Hepatocyte (in vitro differentiated cells): ENCODE measurements around the gene GEMIN2. TPM values are rescaled to one million over a fixed set of nuclear protein-coding genes. Genes with fewer than 3 reads are reported as not detected.
"Not testable (repeated sequence)": the region's sequence is repeated elsewhere in the genome, so short reads cannot be mapped to it uniquely, and the experiment has no call there.

Experiments
- DNase-seq: peaks from one replicate; pipeline ENCODE4 v3.0.0-alpha.2; 2016; ENCODE audit warnings: low spot score
- H2AFZ ChIP-seq: fragments of 200-600 bp; sonication (generic); 2 replicates; pipeline ENCODE4 v1.6.0; 2016; ENCODE audit warnings: antibody characterized with exemption, mild to moderate bottlenecking
- H3K27ac ChIP-seq: fragments of 200-600 bp; sonication (generic); 2 replicates; pipeline ENCODE4 v1.5.1; 2016; ENCODE audit warnings: mild to moderate bottlenecking
- H3K27me3 ChIP-seq: fragments of 200-600 bp; sonication (generic); 2 replicates; pipeline ENCODE4 v1.6.1; 2016
- H3K36me3 ChIP-seq: fragments of 200-600 bp; sonication (generic); replicated peaks from 2 replicates; pipeline ENCODE4 v1.5.1; 2016; ENCODE audit warnings: low read depth; ENCODE audit not compliant: insufficient read depth
- H3K4me1 ChIP-seq: fragments of 200-600 bp; sonication (generic); 2 replicates; pipeline ENCODE4 v1.5.1; 2016; ENCODE audit warnings: mild to moderate bottlenecking, moderate library complexity; ENCODE audit not compliant: insufficient read depth
- H3K4me2 ChIP-seq: fragments of 200-600 bp; sonication (generic); 2 replicates; pipeline ENCODE4 v1.6.0; 2016
- H3K4me3 ChIP-seq: fragments of 200-600 bp; sonication (generic); 2 replicates; pipeline ENCODE4 v1.5.1; 2016; ENCODE audit warnings: mild to moderate bottlenecking
- H3K79me2 ChIP-seq: fragments of 200-600 bp; sonication (generic); 2 replicates; pipeline ENCODE4 v1.6.0; 2017; ENCODE audit warnings: mild to moderate bottlenecking
- H3K9me2 ChIP-seq: fragments of 200-600 bp; sonication (generic); replicated peaks from 2 replicates; pipeline ENCODE4 v1.6.0; 2017; ENCODE audit warnings: mild to moderate bottlenecking; ENCODE audit not compliant: insufficient read depth
- H3K9me3 ChIP-seq: fragments of 200-600 bp; sonication (generic); 2 replicates; pipeline ENCODE4 v1.5.1; 2016; ENCODE audit warnings: low read depth, mild to moderate bottlenecking
- H4K20me1 ChIP-seq: fragments of 200-600 bp; sonication (generic); 2 replicates; pipeline ENCODE4 v1.6.0; 2016; ENCODE audit warnings: mild to moderate bottlenecking; ENCODE audit not compliant: insufficient read depth, poor library complexity, severe bottlenecking
- CTCF ChIP-seq: fragments of 200-600 bp; sonication (generic); IDR thresholded peaks from 2 replicates; pipeline ENCODE4 v1.5.1; 2016; ENCODE audit warnings: antibody characterized with exemption, mild to moderate bottlenecking; ENCODE audit not compliant: poor library complexity
- EZH2 ChIP-seq: fragments of 200-600 bp; sonication (generic); IDR thresholded peaks from 2 replicates; pipeline ENCODE4 v1.6.1; 2016; ENCODE audit warnings: antibody characterized with exemption, mild to moderate bottlenecking, borderline replicate concordance
- EZH2phosphoT487 ChIP-seq: fragments of 200-600 bp; sonication (generic); IDR thresholded peaks from one replicate; pipeline ENCODE4 v1.6.1; 2018; ENCODE audit warnings: antibody characterized with exemption, mild to moderate bottlenecking, low read depth, moderate library complexity; ENCODE audit not compliant: unreplicated experiment, severe bottlenecking
- WGBS: methylation state at CpG from one replicate; pipeline ENCODE4 v1.1.6; 2016; ENCODE audit warnings: low lambda C conversion rate; ENCODE audit errors: missing lambda C conversion rate; 5-methylcytosine and 5-hydroxymethylcytosine counted together
- polyA plus RNA-seq: library from polyadenylated mRNA; unstranded; fragments of >200 nt; fragmentation: Nextera tagmentation; extraction: Ambion mirVana; gene quantifications from 2 replicates; pipeline ENCODE4 v1.2.1, GENCODE V29; 2016
- total RNA-seq: library from RNA; depleted of rRNA; stranded (reverse); fragments of >200 nt; gene quantifications from 2 replicates; pipeline ENCODE4 v1.2.3, GENCODE V29; 2014

GEMIN2 gene
- 24.7 and 28.3 TPM in 2 replicates for total RNA-seq
- polyA plus RNA-seq: 9.0 and 12.4 TPM in 2 replicates

- TF ChIP-seq CTCF (no peak), EZH2phosphoT487 (no peak), EZH2 (no peak)
- WGBS: 2% methylated on average over 40 of the region's 40 CpGs
These were observed at the start of gene GEMIN2 for GRCh38 chr14:39114073-39114838. TSS of gene GEMIN2 (plus strand) at chr14:39114323. CDS start at chr14:39114339, 16 bp downstream.

GRCh38 chr14:39069169-39069805 lies 44.8 kb upstream of the GEMIN2 start:
- WGBS: 89% methylated on average over 7 of the region's 7 CpGs
- H3K9me2 ChIP-seq, H3K36me3 ChIP-seq, H3K4me2 ChIP-seq, H2AFZ ChIP-seq, H4K20me1 ChIP-seq, H3K4me1 ChIP-seq, H3K9me3 ChIP-seq, H3K27me3 ChIP-seq, H3K4me3 ChIP-seq: not testable (repeated sequence)
- H3K79me2 ChIP-seq: peaks cover 52% of the 10 kb centered on the region
- peak; percentile 23 for DNase-seq
- H3K27ac ChIP-seq: peak overlapping the region; percentile 25

More at GRCh38 chr14:39114073-39114838, at the start of gene GEMIN2:
- Histone ChIP-seq H4K20me1 (no peaks in the 10 kb centered on the region), H3K79me2 (peaks cover 10% of the 10 kb centered on the region), H3K4me2 (peak within 1 kb of the TSS; percentile 70), H3K4me1 (peaks cover 3% of the 10 kb centered on the region), H3K4me3 (peak within 1 kb of the TSS; percentile 47), H2AFZ (peak within 1 kb of the TSS; percentile 82), H3K9me2 (no peaks in the 10 kb centered on the region), H3K9me3 (no peaks in the 10 kb centered on the region), H3K36me3 (no peaks in the 10 kb centered on the region), H3K27me3 (no peaks in the 10 kb centered on the region), H3K27ac (peak within 1 kb of the TSS; percentile 45)
- peak; percentile 96 for DNase-seq

GRCh38 chr14:39069923-39070322 lies 44.2 kb upstream of the GEMIN2 start:
- peak overlapping the region; percentile 25 for H3K27ac ChIP-seq
- no peak overlapping the region for H3K4me3 ChIP-seq
- peaks cover 3% of the 10 kb centered on the region for H4K20me1 ChIP-seq
- no peaks in the 10 kb centered on the region for H3K27me3 ChIP-seq
- TF ChIP-seq EZH2: no peak
- no peak for TF ChIP-seq EZH2phosphoT487
- TF ChIP-seq CTCF: no peak
- no peak overlapping the region for H2AFZ ChIP-seq
- peaks cover 56% of the 10 kb centered on the region for H3K79me2 ChIP-seq
- H3K9me3 ChIP-seq: no peaks in the 10 kb centered on the region
- H3K9me2 ChIP-seq: no peaks in the 10 kb centered on the region
- H3K36me3 ChIP-seq: no peaks in the 10 kb centered on the region
- WGBS: 98% methylated on average over 5 of the region's 5 CpGs
- DNase-seq: no peak
- H3K4me2 ChIP-seq: no peak overlapping the region
- H3K4me1 ChIP-seq: no peaks in the 10 kb centered on the region

GRCh38 chr14:39071096-39071495 lies 43.0 kb upstream of the GEMIN2 start:
- no peaks in the 10 kb centered on the region for H3K9me2 ChIP-seq
- H2AFZ ChIP-seq: no peak overlapping the region
- no peak overlapping the region for H3K27ac ChIP-seq
- no peak for DNase-seq
- no peak overlapping the region for H3K4me3 ChIP-seq
- TF ChIP-seq EZH2phosphoT487: no peak
- TF ChIP-seq CTCF: no peak
- no peak for TF ChIP-seq EZH2
- H3K9me3 ChIP-seq: no peaks in the 10 kb centered on the region
- H4K20me1 ChIP-seq: peaks cover 3% of the 10 kb centered on the region
- no peaks in the 10 kb centered on the region for H3K36me3 ChIP-seq
- H3K4me1 ChIP-seq: no peaks in the 10 kb centered on the region
- 93% methylated on average over 2 of the region's 2 CpGs for WGBS
- no peaks in the 10 kb centered on the region for H3K27me3 ChIP-seq
- H3K4me2 ChIP-seq: no peak overlapping the region
- H3K79me2 ChIP-seq: peaks cover 64% of the 10 kb centered on the region
